SK-N-MC (cell line): ENCODE measurements around the gene AAMP.

Experiments used
- DNase-seq: peaks from one replicate; pipeline ENCODE4 v3.0.0-alpha.2; 2011; ENCODE audit warnings: low read depth, low spot score
- H3K27ac ChIP-seq: fragments of 200-600 bp; sonication (generic); 2 replicates; pipeline ENCODE4 v1.5.1; 2016; ENCODE audit warnings: mixed run types
- H3K36me3 ChIP-seq: fragments of 200-600 bp; sonication (generic); 2 replicates; pipeline ENCODE4 v1.6.1; 2017; ENCODE audit warnings: antibody characterized with exemption, low read length, mixed read lengths; ENCODE audit not compliant: insufficient read depth
- H3K4me3 ChIP-seq: fragments of 200-600 bp; sonication (generic); 2 replicates; pipeline ENCODE4 v1.5.1; 2016
- H3K9ac ChIP-seq: fragments of 200-600 bp; sonication (generic); 2 replicates; pipeline ENCODE4 v1.8.0; 2017; ENCODE audit warnings: mixed run types, mixed read lengths; ENCODE audit not compliant: insufficient read length
- H3K9me3 ChIP-seq: fragments of 200-600 bp; sonication (generic); 2 replicates; pipeline ENCODE4 v1.6.1; 2017; ENCODE audit warnings: low read depth, mild to moderate bottlenecking, antibody characterized with exemption, low read length, moderate library complexity, mixed read lengths
- EZH2 ChIP-seq: fragments of 200-600 bp; sonication (generic); IDR thresholded peaks from one replicate; pipeline ENCODE4 v1.6.1; 2017; ENCODE audit warnings: antibody characterized with exemption
- FOXP2 ChIP-seq: optimal IDR thresholded peaks from 2 replicates; pipeline ENCODE3; 2011; ENCODE audit warnings: mild to moderate bottlenecking, moderate library complexity; ENCODE audit not compliant: insufficient read depth; ENCODE audit errors: extremely low read length, control extremely low read depth
- POLR2AphosphoS5 ChIP-seq: IDR thresholded peaks from 2 replicates; pipeline ENCODE4 v1.6.1; 2012; ENCODE audit warnings: mild to moderate bottlenecking, low read depth, low read length, borderline replicate concordance

The AAMP gene

DNA sequence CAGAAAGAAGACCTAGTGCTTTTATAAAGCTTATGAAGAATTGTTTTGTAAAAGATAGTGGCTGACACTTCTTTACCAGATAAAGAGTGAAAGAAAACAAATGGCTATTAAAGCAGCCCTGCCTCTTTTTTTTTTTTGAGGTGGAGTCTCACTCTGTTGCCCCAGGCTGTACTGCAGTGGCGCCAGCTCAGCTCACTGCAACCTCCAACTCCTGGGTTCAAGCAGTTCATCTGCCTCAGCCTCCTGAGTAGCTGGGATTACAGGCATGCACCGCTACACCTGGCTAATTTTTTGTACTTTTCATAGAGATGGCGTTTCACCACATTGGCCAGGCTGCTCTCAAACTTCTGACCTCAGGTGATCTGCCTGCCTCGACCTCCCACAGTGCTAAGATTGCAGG, 40.1 kb downstream of the AAMP start:
- H3K36me3 ChIP-seq: peaks cover 82% of the 10 kb centered on the region
- no peak overlapping the region for H3K4me3 ChIP-seq
- no peak overlapping the region for H3K9ac ChIP-seq
- peak overlapping the region; percentile 83 for H3K27ac ChIP-seq
- no peaks in the 10 kb centered on the region for H3K9me3 ChIP-seq
- TF ChIP-seq FOXP2 (no peak), EZH2 (no peak), POLR2AphosphoS5 (no peak)
- no peak for DNase-seq

DNA sequence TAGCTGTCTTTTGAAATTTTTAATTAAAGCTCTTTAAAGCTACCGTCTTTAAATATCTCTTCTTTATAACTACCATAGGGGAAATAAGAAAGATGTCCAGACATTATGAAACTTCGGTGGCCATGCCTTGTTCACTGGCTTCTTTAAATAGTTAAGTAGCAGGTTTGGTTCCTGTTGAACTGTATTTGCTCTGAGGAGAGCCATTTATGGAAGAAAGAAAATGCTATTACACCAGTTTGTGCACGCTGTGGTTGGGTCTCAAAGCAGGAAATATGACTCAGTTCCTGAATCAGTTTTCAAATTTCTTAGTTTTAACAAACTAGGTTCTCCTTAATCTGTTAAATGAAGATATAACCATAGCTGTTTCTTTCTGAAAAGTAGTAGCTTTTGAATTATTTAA, 40.7 kb downstream of the AAMP start:
- peak; percentile 22 for DNase-seq
- Histone ChIP-seq H3K27ac (peak overlapping the region; percentile 83), H3K9me3 (no peaks in the 10 kb centered on the region), H3K9ac (peak overlapping the region; percentile 6), H3K4me3 (no peak overlapping the region), H3K36me3 (peaks cover 82% of the 10 kb centered on the region)
- no peak for TF ChIP-seq FOXP2
- no peak for TF ChIP-seq EZH2
- TF ChIP-seq POLR2AphosphoS5: no peak

- TF ChIP-seq POLR2AphosphoS5: no peak
- TF ChIP-seq EZH2: no peak
- no peak for TF ChIP-seq FOXP2
- Histone ChIP-seq H3K36me3 (peaks cover 77% of the 10 kb centered on the region), H3K9ac (no peak overlapping the region), H3K4me3 (no peak overlapping the region), H3K9me3 (no peaks in the 10 kb centered on the region), H3K27ac (peak overlapping the region; percentile 83)
- no peak for DNase-seq
Observed at GRCh38 chr2:218228366-218229090, 41.4 kb downstream of the AAMP start.

- no peaks in the 10 kb centered on the region for H3K9me3 ChIP-seq
- no peak overlapping the region for H3K9ac ChIP-seq
- H3K4me3 ChIP-seq: no peak overlapping the region
- peaks cover 68% of the 10 kb centered on the region for H3K36me3 ChIP-seq
- no peak overlapping the region for H3K27ac ChIP-seq
- no peak for TF ChIP-seq EZH2
- no peak for TF ChIP-seq FOXP2
- no peak for TF ChIP-seq POLR2AphosphoS5
- no peak for DNase-seq
Observed at GRCh38 chr2:218226903-218227302, 43.0 kb downstream of the AAMP start.

DNA sequence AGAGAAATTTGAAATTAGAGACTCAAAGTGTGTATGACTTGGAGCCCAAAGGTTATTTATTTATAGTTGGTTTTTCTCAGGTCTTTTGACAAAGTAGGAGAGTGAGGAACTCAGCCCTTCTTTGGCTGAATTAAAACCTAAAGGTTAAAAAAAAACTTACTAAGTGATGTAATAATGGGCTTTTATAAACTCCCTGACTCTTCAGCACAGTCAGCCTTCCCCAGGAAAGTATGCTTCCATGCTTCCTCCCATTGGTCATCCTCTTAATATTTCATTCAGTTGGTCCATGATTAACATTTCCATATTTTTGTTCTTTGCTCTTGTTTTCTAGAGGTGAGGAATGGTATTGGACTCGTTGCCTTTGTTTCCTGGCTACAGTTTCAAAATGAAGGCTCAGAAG, 45.8 kb downstream of the AAMP start:
- Histone ChIP-seq H3K9me3 (no peaks in the 10 kb centered on the region), H3K27ac (no peak overlapping the region), H3K9ac (no peak overlapping the region), H3K4me3 (no peak overlapping the region), H3K36me3 (peaks cover 48% of the 10 kb centered on the region)
- TF ChIP-seq EZH2 (no peak), POLR2AphosphoS5 (no peak), FOXP2 (no peak)
- no peak for DNase-seq

- no peak for DNase-seq
- Histone ChIP-seq H3K27ac (no peak overlapping the region), H3K36me3 (peaks cover 38% of the 10 kb centered on the region)
Observed at GRCh38 chr2:218223046-218223445, 46.9 kb downstream of the AAMP start.

GRCh38 chr2:218221000-218221399, 48.9 kb downstream of the AAMP start:
- no peak overlapping the region for H3K9ac ChIP-seq
- peaks cover 28% of the 10 kb centered on the region for H3K36me3 ChIP-seq
- H3K27ac ChIP-seq: no peak overlapping the region
- no peak for TF ChIP-seq EZH2
- peak; percentile 18 for TF ChIP-seq FOXP2
- H3K9me3 ChIP-seq: no peaks in the 10 kb centered on the region
- no peak for DNase-seq
- no peak overlapping the region for H3K4me3 ChIP-seq

More at GRCh38 chr2:218223046-218223445, 46.9 kb downstream of the AAMP start:
- no peak overlapping the region for H3K4me3 ChIP-seq
- no peaks in the 10 kb centered on the region for H3K9me3 ChIP-seq
- no peak for TF ChIP-seq FOXP2
- no peak for TF ChIP-seq EZH2
- no peak for TF ChIP-seq POLR2AphosphoS5
- no peak overlapping the region for H3K9ac ChIP-seq

- Histone ChIP-seq H3K36me3 (peaks cover 17% of the 10 kb centered on the region), H3K4me3 (no peak overlapping the region), H3K9me3 (no peaks in the 10 kb centered on the region), H3K27ac (no peak overlapping the region), H3K9ac (no peak overlapping the region)
- TF ChIP-seq POLR2AphosphoS5: no peak
- no peak for DNase-seq
Observed at GRCh38 chr2:218219934-218220333, 50.0 kb downstream of the AAMP start.
